Hematopoietic multipotent progenitor cell treated with erythropoietin and hydrocortisone succinate and interleukin-3 and kit ligand, for 6 days (in vitro differentiated cells): ENCODE results near the gene IKZF4.

Source experiments
- DNase-seq: peaks from one replicate; pipeline ENCODE4 v3.0.0-alpha.2; 2015

The IKZF4 gene

GRCh38 chr12:56086096-56086495 lies 65.3 kb downstream of the IKZF4 start:
- DNase-seq, result no peak

- DNase-seq, result no peak
Observed at GRCh38 chr12:56086608-56087007, 65.8 kb downstream of the IKZF4 start.

GRCh38 chr12:56087220-56087619 lies 66.4 kb downstream of the IKZF4 start:
- DNase-seq, result no peak
